ENCODE data around the gene SLC7A11.
A peak's percentile ranks its signal among the peaks of the same experiment; 100 is the strongest.

SLC7A11 gene

GRCh38 chr4:138138774-138139173 lies 103.4 kb downstream of the SLC7A11 start:
- TF ChIP-seq CTCF (IDR thresholded peaks at IDR 0.05; ENCODE audit: extremely low read depth, missing control alignments), result no peak
- no peak for DNase-seq (ENCODE audit: low spot score)

GRCh38 chr4:138135610-138136009 lies 106.5 kb downstream of the SLC7A11 start:
- TF ChIP-seq CTCF (IDR thresholded peaks at IDR 0.05; ENCODE audit: extremely low read depth, missing control alignments), result no peak

GRCh38 chr4:138118270-138118669 lies 123.9 kb downstream of the SLC7A11 start:
- TF ChIP-seq CTCF (IDR thresholded peaks at IDR 0.05; ENCODE audit: extremely low read depth, missing control alignments), result no peak
- DNase-seq (ENCODE audit: low spot score), result no peak

More at GRCh38 chr4:138135610-138136009, 106.5 kb downstream of the SLC7A11 start:
- no peak for DNase-seq (ENCODE audit: low spot score)

- no peak for TF ChIP-seq CTCF (IDR thresholded peaks at IDR 0.05; ENCODE audit: extremely low read depth, missing control alignments)
- no peak for DNase-seq (ENCODE audit: low spot score)
These were observed 127.1 kb downstream of the SLC7A11 start for GRCh38 chr4:138115053-138115452.

- DNase-seq (ENCODE audit: low spot score), result peak; percentile 33
- no peak for TF ChIP-seq CTCF (IDR thresholded peaks at IDR 0.05; ENCODE audit: extremely low read depth, missing control alignments)
These were observed 127.7 kb downstream of the SLC7A11 start for GRCh38 chr4:138114434-138114833.

Measured in GM20000 (cell line).